Activated CD4-positive, alpha-beta T cell treated with anti-CD3 and anti-CD28 coated beads for 1 hour (primary cell): ENCODE data around the gene SYNPR.

ENCODE experiments used
- DNase-seq: peaks from one replicate; pipeline ENCODE4 v3.0.0-alpha.2; 2020

The SYNPR gene

DNA sequence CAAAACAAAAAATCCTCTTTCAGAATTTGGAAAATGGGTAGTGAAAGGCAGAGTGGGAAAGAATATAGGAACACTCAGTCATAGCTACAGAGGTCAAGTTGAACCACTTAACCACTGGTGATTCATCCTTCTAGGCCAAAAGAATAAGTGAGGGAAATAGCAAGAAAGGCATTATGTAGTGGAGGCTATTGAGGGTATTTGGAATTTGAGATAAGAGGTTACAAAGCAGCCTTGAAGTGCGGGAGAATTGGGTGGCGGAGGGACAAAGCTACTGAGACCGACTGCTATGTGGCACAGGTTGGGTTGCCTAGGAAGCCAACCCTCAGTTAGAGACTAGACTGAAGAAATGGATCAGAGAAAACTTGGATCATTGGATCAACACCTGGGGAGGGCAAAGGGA, 109.5 kb downstream of the SYNPR start:
- no peak for DNase-seq

GRCh38 chr3:63390710-63391230, 112.7 kb downstream of the SYNPR start:
- no peak for DNase-seq

DNA sequence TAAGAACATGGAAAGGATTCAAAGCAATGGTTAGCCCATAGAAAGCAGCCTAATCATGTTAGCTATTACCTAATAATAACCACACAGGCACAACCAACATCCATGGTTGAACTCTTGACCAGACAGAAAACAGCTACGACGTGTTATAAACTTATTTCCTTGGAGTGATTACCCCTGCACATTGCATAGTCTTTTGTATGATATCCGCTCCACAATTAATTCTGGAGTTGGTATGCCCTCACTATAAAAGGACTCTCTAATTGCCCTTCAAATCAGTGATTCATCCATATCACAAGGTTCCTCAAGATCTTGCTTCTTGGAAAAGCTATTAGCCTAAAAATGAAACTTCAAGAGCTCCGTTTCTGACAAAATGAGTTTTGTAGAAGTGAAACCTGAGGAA, 117.9 kb downstream of the SYNPR start:
- no peak for DNase-seq

GRCh38 chr3:63400246-63400860, 122.2 kb downstream of the SYNPR start:
- no peak for DNase-seq

DNA sequence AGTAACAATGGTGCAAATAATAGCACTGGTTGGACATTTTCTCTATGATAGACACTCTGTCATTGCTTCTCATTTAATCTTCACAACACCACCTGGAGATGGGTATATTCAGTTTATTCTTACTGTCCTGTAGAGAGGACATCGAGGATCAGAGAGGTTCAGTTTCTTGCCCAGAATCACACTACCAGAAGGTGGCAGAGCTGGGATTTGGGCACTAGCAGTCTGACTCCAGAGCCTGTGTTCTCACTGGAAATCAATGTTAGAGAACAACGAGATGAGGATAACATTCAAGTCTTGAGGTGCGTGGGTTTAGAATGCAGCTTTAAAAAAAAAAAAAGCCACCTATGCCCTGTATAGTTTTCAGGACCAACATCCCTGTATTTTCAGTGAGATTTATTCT, 127.8 kb downstream of the SYNPR start:
- no peak for DNase-seq

GRCh38 chr3:63413523-63413922, 135.4 kb downstream of the SYNPR start:
- no peak for DNase-seq

GRCh38 chr3:63414607-63415006, 136.5 kb downstream of the SYNPR start:
- DNase-seq = no peak

GRCh38 chr3:63429905-63430304, 151.8 kb downstream of the SYNPR start:
- no peak for DNase-seq

DNA sequence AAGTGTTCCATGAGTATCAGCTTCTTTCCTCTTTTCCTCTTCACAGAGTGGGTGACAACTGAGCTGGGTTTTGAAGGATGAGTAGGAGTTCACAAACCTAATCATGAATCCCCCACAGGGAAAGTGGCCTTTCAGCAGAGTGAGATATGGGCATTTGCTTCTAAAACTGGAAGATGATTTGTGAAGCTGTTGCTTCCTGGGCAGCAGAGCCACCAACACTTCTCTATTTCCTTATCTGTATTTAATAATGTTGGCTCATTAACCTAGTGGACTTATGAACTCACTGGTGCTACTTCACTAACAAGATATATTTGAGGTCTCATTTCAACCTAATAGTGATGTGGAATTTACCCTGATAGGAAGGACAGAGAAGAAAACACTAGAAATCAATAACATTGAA, 152.8 kb downstream of the SYNPR start:
- DNase-seq = no peak

- no peak for DNase-seq
Observed at GRCh38 chr3:63437858-63438257, 159.8 kb downstream of the SYNPR start.

DNA sequence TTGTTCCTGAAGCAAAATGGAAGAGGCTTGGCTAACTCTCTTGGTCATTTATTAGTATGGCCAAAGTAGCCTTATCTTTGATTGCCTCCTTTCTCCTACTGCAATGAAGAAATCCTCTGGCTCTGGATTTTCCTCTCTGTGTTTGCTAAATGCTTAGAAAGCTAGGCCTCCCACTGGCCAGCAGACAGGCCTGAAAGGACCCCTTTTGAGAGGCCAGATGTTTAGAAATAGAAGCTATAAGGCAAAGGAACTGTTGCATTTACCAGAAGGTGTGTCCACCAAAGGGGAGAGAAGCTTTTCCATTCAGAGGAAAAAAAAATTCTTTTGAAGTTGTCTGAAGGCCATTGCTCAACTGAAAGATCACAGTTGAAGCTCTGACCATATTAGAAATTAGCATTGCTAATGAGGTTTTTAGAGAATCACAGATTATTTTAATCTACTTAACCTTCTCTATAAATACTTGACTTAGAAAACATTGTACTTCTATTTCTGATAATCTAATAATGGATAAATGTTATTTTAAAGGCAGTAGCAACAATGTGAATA, 160.8 kb downstream of the SYNPR start:
- DNase-seq = no peak

GRCh38 chr3:63441262-63441661, 163.2 kb downstream of the SYNPR start:
- no peak for DNase-seq

DNA sequence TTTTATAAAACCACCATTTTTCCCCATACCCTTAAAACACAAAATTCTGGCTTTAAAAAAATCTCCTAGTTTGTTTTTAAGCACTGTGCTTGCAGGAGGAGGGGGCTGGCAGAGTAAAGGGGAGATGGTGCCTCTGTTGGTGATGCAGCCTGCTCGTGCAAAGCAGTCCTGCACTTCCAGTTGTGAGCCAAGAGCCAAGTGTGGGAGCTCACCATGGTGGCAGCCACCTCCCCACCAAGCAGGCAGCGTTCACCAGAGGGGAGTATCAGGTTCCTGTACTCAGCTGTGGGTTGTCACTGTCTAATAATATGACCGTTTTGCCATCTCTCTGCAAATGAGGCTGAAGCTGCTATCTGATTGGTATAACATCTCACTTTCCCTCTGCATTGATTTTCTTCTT, 164.8 kb downstream of the SYNPR start:
- no peak for DNase-seq

GRCh38 chr3:63450023-63450422, 171.9 kb downstream of the SYNPR start:
- DNase-seq = no peak

DNA sequence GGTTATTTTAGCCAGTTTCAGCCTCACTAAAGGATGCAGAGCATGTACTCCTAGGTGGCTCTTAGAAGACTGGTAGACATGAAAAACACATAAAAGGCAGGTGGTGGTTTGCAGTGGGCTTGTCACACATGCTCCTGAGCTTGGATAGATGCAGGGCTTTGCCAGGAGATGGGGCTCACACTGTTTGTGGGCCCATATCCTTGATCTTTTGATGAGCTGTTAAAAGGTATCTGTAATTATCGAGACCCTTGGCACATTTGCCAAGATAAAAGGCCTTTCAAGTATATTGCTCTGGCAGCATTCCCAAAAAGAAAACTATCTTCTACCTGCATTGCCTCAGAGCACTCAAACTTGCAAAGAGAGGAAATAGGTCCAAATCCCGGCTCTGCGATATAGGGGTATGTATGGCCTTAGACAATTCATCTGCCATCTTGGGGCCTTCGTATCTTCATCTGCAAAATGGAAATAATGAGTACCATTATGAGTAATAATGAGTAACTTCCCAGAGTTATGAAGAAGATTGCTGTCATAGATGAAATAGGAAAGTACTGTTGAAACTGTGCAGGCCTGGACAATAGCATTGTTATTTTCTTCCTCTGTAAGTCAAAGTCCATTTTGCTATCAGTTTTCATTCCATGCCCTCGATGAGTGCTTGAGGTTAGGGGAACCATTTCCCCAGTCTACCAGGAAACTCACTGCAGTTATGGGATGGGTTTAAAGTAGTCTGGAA, 172.7 kb downstream of the SYNPR start:
- no peak for DNase-seq

DNA sequence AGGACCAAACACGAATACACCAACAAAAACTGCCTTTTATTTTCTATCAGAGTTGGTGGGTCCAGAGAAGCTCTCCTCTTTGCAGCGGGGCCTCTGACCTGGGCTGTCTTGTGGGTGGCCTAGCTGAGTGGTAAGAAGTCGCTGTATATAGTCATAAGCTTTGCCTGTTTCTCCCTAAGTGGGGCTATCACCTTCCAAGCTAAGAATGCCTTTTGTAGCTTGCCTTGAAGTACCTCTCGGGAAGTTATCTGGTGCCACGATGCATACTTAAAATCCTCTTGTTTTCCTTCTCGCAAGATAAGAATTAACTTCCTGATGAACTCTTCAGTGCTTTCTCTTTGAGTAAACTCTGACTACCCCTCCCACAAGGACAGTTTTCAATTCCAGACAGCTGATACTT, 178.8 kb downstream of the SYNPR start:
- no peak for DNase-seq

- no peak for DNase-seq
Observed at GRCh38 chr3:63458405-63458804, 180.3 kb downstream of the SYNPR start.

GRCh38 chr3:63462732-63463131, 184.6 kb downstream of the SYNPR start:
- DNase-seq = no peak

GRCh38 chr3:63467392-63467791, 189.3 kb downstream of the SYNPR start:
- DNase-seq = no peak

GRCh38 chr3:63470745-63471144, 192.6 kb downstream of the SYNPR start:
- DNase-seq = no peak

DNA sequence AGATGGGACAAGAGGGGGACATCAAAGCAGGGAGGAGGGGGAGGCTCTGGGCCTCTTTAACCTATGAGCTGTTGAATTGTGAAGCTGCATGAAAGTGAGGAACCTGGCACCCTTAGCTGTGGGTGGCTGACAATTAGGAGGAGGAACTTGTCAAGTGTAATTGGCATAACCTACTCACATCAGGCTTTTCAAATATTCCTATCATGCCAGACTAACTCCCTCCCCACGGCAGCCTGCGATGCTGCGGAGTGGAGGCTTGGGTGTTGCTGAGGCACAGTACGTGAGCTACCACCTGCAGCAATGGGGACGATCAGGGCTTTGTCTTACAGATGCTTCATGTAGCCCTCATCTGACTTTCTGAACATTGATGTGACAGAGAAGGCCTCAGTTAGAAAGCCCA, 193.7 kb downstream of the SYNPR start:
- DNase-seq = no peak

- DNase-seq = no peak
Observed at GRCh38 chr3:63473641-63474166, 195.6 kb downstream of the SYNPR start.

DNA sequence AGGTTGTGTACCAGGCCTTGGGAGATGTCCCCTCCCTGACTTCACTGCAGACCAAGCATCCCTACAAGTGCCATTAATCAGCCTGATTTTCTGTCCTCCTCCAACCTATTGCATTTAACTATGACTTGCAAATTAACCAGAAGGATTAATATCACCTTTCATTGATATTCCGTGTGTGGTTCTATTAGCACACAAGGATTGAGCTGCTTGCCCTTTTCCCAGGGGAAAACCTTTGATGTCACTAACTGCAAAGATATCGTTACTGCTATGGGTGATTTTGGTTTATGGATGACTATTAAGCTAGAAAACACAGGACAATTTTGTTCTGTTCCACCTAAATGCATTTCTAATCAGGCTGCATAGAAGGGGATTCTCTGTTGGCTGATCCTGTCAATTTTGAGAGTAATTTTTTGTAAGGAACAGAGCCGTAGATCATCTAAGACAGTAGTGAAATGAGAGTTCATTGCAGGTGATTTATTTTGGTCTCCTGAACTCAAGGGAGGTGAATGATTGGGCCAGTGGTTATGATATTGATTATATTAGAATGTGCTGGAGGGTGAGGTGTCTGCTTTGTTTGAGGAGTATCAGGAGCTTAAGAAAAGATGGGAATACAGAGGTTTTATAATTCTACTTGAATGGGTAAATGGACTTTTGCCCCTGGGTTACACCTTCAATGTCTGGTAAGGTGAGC, 196.9 kb downstream of the SYNPR start:
- DNase-seq = no peak
